Stimulated activated effector memory CD8-positive, alpha-beta T cell treated with anti-CD3 and anti-CD28 coated beads, Interleukin-12 subunit alpha, Interleukin-12 subunit beta, amount 100 ng/mL, for 72 hours (primary cell): ENCODE data around the gene LIF.
A peak's percentile ranks its signal among the peaks of the same experiment; 100 is the strongest.

Source experiments
- ATAC-seq: fragments of 150-1000 bp; cut with Tn5 transposase; 2 replicates; pipeline ENCODE4 v1.10.0; 2021
- DNase-seq, 2 donors: peaks; one replicate each; pipeline ENCODE4 v3.0.0; 2021 to 2022; ENCODE audit warnings: low spot score in 2 of 2
- H3K27ac Mint-ChIP-seq: one replicate; pipeline ENCODE4 v1.8.0; 2022; ENCODE audit warnings: mild to moderate bottlenecking, mixed read lengths
- H3K36me3 Mint-ChIP-seq: one replicate; pipeline ENCODE4 v1.8.0; 2022; ENCODE audit warnings: mild to moderate bottlenecking, mixed read lengths
- H3K4me1 Mint-ChIP-seq: one replicate; pipeline ENCODE4 v1.8.0; 2022; ENCODE audit warnings: mixed read lengths
- H3K4me3 Mint-ChIP-seq: one replicate; pipeline ENCODE4 v1.8.0; 2022; ENCODE audit warnings: mild to moderate bottlenecking, mixed read lengths
- H3K9me3 Mint-ChIP-seq: one replicate; pipeline ENCODE4 v1.8.0; 2022; ENCODE audit warnings: mixed read lengths

The LIF gene

GRCh38 chr22:30230787-30231461 lies 15.6 kb downstream of the LIF start:
- no peak for ATAC-seq
- Mint-ChIP-seq H3K4me1 (peaks cover 14% of the 10 kb centered on the region), H3K27ac (no peak overlapping the region), H3K9me3 (no peaks in the 10 kb centered on the region), H3K4me3 (no peak overlapping the region), H3K36me3 (no peaks in the 10 kb centered on the region)
- DNase-seq = no peak

GRCh38 chr22:30230330-30230729 lies 16.2 kb downstream of the LIF start:
- Mint-ChIP-seq H3K36me3 (no peaks in the 10 kb centered on the region), H3K4me3 (no peak overlapping the region), H3K9me3 (no peaks in the 10 kb centered on the region), H3K4me1 (peaks cover 20% of the 10 kb centered on the region), H3K27ac (no peak overlapping the region)
- no peak for DNase-seq
- no peak for ATAC-seq

GRCh38 chr22:30228509-30229359 lies 17.8 kb downstream of the LIF start:
- Mint-ChIP-seq H3K27ac (no peak overlapping the region), H3K4me1 (peaks cover 34% of the 10 kb centered on the region), H3K4me3 (no peak overlapping the region), H3K9me3 (no peaks in the 10 kb centered on the region), H3K36me3 (peaks cover 5% of the 10 kb centered on the region)
- DNase-seq = no peak
- no peak for ATAC-seq

DNA sequence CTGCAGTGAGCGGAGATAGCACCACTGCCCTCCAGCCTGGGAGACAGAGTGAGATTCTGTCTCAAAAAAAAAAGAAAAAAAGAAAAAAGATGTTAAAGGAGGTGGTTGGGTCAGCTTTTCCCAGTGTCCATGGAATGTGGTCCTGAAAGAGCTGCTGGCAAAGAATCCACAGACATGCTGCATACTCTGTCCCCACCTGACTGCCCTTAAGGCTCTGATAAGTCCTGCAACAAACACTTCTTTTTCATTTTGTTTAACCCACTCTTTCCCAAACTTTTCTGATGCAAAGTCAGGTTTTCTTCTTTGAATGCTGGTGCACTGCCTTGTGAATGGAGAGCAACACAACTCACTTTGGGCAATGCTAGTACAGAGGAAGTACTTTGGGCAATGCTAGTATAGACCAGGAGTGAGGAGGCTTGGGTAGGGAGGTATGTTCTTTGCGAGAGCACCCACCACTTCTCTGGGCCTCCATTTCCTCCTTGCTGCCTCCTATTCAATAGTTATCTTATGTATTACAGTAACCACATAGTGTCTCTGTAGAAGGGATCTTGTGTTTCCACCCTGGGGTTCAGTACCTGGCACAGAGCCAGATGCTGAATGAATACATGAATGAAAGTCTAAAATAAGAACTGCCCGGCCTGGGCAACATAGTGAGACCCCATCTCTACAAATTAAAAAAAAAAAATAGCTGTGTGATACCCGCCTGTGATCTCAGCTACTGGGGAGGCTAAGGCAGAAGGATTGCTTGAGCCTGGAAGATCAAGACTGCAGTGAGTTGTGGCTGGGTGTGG lies 18.9 kb downstream of the LIF start:
- H3K9me3 Mint-ChIP-seq = no peaks in the 10 kb centered on the region
- no peak for ATAC-seq
- no peak overlapping the region for H3K27ac Mint-ChIP-seq
- no peak for DNase-seq
- H3K36me3 Mint-ChIP-seq = peaks cover 5% of the 10 kb centered on the region
- peaks cover 44% of the 10 kb centered on the region for H3K4me1 Mint-ChIP-seq
- H3K4me3 Mint-ChIP-seq = no peak overlapping the region

DNA sequence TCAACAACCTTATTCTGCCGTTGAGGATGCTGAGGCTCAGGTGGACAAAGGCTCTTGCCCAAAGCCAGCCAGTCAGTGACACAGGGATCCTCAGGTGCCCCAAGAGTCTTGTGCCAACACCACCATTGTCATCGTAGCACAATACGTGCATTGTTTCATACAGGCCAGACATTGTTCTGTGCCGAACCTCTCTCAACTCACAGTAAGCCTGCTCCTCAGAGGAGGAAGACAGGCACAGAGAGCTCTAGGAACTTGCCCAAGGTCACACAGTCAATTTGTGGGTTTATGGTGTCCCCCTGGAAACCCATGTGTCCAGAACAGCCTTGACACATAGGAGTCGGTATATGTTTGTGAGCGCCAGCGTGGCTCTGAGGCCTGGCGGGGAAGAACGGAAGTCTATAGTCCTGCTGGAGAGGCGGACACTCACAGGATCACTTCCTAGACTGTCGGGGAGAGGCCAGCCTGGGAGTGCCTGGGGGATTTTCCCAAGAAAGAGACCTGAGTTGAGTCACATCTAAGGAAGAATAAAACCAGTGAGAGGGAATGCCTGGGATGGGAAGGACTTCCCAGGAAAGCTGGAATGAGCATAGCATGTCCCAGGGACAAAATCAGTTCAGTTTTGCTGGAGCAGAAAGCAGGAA lies 20.2 kb downstream of the LIF start:
- H3K4me3 Mint-ChIP-seq = no peak overlapping the region
- peaks cover 5% of the 10 kb centered on the region for H3K36me3 Mint-ChIP-seq
- DNase-seq = no peak
- ATAC-seq = no peak
- H3K4me1 Mint-ChIP-seq = peaks cover 55% of the 10 kb centered on the region
- no peaks in the 10 kb centered on the region for H3K9me3 Mint-ChIP-seq
- peak overlapping the region; percentile 38 for H3K27ac Mint-ChIP-seq

GRCh38 chr22:30225220-30225927 lies 21.2 kb downstream of the LIF start:
- ATAC-seq (no peak), DNase-seq (no peak)
- peaks cover 9% of the 10 kb centered on the region for H3K36me3 Mint-ChIP-seq
- H3K27ac Mint-ChIP-seq = peak overlapping the region; percentile 38
- peaks cover 64% of the 10 kb centered on the region for H3K4me1 Mint-ChIP-seq
- H3K9me3 Mint-ChIP-seq = no peaks in the 10 kb centered on the region
- H3K4me3 Mint-ChIP-seq = no peak overlapping the region

DNA sequence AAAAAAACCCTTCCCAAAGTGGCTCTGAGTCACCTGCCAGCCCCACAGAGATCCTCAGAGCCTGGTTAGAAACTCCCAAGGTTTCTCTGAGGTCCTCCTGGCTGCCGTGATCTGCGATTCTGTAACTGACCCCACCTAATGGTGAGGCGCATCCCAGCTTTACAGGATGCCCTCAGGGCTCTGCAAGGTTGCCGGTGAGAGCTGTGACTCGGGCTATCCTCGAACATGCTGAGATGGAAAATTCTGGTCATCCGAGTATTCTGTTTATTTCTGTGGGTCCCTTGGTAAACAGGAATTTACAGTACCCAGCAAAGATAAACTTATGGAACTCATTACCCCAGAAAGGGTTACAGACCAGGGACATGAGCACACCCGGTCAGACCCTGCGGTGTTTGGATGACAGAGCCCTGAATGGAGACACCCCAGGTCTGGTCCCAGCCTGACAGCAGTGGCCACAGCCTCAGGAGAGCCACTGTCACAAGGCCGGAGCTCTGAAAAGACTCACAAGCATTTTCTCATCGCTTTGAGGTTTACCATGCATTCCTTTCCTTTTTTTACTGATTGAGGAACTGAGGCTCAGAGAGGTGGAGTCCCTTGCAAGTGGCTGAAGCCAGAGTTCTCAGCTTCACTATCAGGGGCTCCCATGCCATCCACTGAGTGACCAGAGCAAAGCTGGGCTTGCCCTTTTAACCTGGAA lies 22.2 kb downstream of the LIF start:
- peaks cover 74% of the 10 kb centered on the region for H3K4me1 Mint-ChIP-seq
- no peaks in the 10 kb centered on the region for H3K9me3 Mint-ChIP-seq
- H3K27ac Mint-ChIP-seq = peak overlapping the region; percentile 80
- ATAC-seq = no peak
- H3K36me3 Mint-ChIP-seq = peaks cover 9% of the 10 kb centered on the region
- H3K4me3 Mint-ChIP-seq = no peak overlapping the region
- no peak for DNase-seq

DNA sequence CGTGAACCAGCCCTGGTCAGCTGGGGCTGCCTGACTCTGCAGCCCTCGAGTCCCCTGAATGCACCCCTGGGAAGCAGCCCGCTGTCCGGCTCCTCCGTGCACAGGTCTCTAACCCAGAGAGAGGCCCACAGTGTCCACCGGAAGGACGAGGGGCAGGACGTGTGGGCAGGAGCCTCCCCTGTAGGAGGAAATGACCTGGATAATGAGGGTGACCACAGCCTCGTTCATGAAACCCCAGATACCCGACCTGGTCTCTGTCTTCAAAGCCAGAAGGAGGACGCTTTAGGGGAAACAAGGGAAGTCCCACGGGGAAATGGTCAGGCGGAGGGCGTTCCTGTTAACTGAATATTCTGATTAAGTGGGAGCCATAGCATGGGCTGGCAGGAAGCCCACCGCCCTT lies 23.3 kb downstream of the LIF start:
- H3K4me3 Mint-ChIP-seq = peak overlapping the region; percentile 30
- H3K27ac Mint-ChIP-seq = peak overlapping the region; percentile 80
- no peak for ATAC-seq
- DNase-seq = no peak
- peaks cover 9% of the 10 kb centered on the region for H3K36me3 Mint-ChIP-seq
- H3K4me1 Mint-ChIP-seq = peaks cover 69% of the 10 kb centered on the region
- no peaks in the 10 kb centered on the region for H3K9me3 Mint-ChIP-seq

- peaks cover 73% of the 10 kb centered on the region for H3K4me1 Mint-ChIP-seq
Observed at GRCh38 chr22:30222321-30222720, 24.2 kb downstream of the LIF start.

DNA sequence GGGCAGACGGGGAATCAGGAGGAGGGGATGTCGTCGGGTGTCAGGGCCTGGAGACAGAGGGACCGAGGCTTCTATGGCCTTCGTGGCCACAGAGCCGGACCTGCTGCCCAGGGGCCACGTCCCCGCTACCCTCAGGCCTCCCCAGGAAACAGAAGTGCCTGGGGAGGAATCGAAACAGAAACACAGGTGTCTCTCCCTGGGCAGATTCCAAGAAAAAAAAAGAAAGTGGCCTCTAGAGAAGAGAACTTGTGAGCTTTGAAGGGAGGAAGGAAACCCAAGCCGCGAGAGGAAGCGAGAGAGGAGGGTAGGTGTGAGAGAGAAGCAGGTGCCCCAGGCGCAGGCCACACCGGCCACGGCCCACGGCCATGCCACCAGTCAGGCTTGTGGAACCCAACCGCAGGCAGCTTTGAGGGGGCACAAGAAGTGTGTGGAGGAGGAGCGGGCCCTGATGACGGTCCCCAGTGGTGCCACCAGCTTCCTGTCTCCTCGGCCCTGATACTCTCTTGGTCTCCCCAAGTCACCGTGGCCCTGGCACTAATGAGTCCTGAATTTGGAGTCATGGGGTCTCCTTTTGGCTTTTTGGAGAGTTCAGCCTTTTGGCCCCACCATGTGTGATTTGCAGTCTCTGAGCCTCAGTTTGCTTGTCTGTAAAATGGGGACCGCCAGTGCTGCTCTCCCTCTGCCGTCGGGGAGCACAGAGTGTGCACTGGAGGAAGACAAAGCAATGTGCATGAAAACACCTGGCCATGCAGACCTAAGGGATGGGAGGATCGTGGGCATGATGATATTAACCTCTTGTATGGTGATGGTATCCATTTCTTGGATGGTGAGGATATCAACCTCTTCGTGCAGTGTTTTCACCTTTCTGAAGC lies 25.2 kb downstream of the LIF start:
- peaks cover 9% of the 10 kb centered on the region for H3K36me3 Mint-ChIP-seq

More at GRCh38 chr22:30222321-30222720, 24.2 kb downstream of the LIF start:
- ATAC-seq = no peak
- no peak overlapping the region for H3K4me3 Mint-ChIP-seq
- H3K36me3 Mint-ChIP-seq = peaks cover 9% of the 10 kb centered on the region
- H3K27ac Mint-ChIP-seq = peak overlapping the region; percentile 80
- H3K9me3 Mint-ChIP-seq = no peaks in the 10 kb centered on the region
- DNase-seq = no peak

DNA sequence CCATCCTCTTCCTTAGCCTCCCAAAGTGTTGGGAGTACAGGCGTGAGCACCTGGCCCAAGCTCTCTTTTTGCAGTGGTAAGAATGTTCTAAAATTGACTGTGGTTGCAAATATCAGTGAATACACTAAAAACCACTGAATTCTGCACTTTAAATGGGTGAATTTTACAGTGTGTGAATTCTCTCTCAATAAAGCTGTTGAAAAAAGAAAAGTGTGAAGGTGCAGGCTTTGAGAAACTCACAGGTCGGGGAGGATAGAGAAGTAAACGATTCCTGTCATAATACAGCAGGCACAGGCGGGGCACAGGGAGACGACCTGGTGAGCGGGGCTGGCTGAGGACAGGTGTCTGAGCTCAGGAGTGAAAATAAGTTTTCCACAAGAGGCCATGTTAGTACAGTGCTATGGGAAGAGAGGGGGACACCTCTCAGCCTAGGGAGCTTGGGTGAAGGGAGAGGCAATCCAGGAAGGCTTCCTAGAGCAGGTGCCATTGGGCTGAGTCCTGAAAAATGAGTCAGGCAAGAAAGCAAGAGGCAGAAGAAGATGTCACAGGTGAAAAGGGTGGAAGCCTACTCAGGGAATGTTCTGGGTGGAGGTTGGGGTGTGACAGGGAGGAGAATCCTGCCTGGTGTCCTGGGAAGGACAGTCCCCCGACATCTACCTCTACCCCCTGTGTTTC lies 26.1 kb downstream of the LIF start:
- ATAC-seq = no peak
- Mint-ChIP-seq H3K4me1 (peaks cover 60% of the 10 kb centered on the region), H3K4me3 (peak overlapping the region; percentile 63), H3K36me3 (peaks cover 9% of the 10 kb centered on the region), H3K9me3 (no peaks in the 10 kb centered on the region), H3K27ac (peak overlapping the region; percentile 71)
- no peak for DNase-seq

More for the DNA sequence above, 25.2 kb downstream of the LIF start:
- peak; percentile 43 to 73 for DNase-seq
- ATAC-seq = peak; percentile 83
- Mint-ChIP-seq H3K9me3 (no peaks in the 10 kb centered on the region), H3K4me1 (peaks cover 69% of the 10 kb centered on the region), H3K4me3 (peak overlapping the region; percentile 63), H3K27ac (peak overlapping the region; percentile 71)

DNA sequence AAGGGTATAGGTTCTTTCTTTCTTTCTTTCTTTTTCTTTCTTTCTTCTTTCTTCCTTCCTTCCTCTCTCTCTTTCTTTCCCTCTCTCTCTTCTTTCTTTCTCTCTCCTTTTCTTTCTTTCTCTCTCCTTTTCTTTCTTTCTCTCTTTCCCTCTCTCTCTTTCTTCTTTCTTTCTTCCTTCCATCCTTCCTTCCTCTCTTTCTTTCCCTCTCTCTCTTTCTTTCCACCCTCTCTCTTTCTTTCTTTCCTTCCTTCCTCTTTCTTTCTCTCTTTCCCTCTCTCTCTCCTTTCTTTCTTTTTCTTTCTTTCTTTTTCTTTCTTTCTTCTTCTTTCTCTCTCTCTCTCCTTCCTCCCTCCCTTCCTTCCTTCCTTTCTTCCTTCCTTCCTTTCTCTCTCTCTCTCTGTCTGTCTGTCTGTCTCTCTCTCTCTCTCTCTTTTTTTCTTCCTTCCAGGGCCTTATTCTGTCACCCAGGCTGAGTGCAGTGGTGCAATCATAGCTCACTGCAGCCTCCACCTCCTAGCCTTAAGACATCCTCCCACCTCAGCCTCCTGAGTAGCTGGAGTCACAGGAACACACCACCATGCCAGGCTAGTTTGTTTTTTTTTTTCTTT lies 26.8 kb downstream of the LIF start:
- Mint-ChIP-seq H3K27ac (peak overlapping the region; percentile 71), H3K4me1 (peaks cover 53% of the 10 kb centered on the region), H3K9me3 (no peaks in the 10 kb centered on the region), H3K4me3 (no peak overlapping the region), H3K36me3 (peaks cover 4% of the 10 kb centered on the region)
- DNase-seq (no peak), ATAC-seq (no peak)
